Motor neuron (in vitro differentiated cells): ENCODE results near the gene GLCCI1. TPM values are rescaled to one million over a fixed set of nuclear protein-coding genes. Genes with fewer than 3 reads are reported as not detected.
A peak's percentile ranks its signal among the peaks of the same experiment; 100 is the strongest.
"Not testable (repeated sequence)": the region's sequence is repeated elsewhere in the genome, so short reads cannot be mapped to it uniquely, and the experiment has no call there.

Experiments
- ATAC-seq, 8 experiments: fragments of 200-7000 bp; cut with Tn5 transposase; replicated peaks in 6 of 8; 2 replicates each; pipeline ENCODE4 v1.8.0; 2021; ENCODE audit warnings: mild to moderate bottlenecking in 8 of 8, moderate library complexity in 8 of 8
- H3K27ac ChIP-seq, 2 donors: fragments of 250-450 bp; sonication (Bioruptor Pico); 2 replicates each; pipeline ENCODE4 v1.9.0; 2021; ENCODE audit warnings: antibody characterized with exemption in 2 of 2, mild to moderate bottlenecking in 2 of 2, moderate library complexity in 1 of 2
- H3K4me1 ChIP-seq, 2 donors: fragments of 250-450 bp; sonication (Bioruptor Pico); replicated peaks in 1 of 2; 2 replicates each; pipeline ENCODE4 v1.6.1; 2021; ENCODE audit warnings: antibody characterized with exemption in 2 of 2, mild to moderate bottlenecking in 2 of 2, moderate library complexity in 1 of 2
- H3K4me3 ChIP-seq, 5 donors: fragments of 250-450 bp; sonication (Bioruptor Pico); 2 replicates each; pipeline ENCODE4 v1.9.0; 2021; ENCODE audit warnings: antibody characterized with exemption in 5 of 5, mild to moderate bottlenecking in 5 of 5, moderate library complexity in 4 of 5
- WGBS, 10 experiments: fragments of 450-650 bp; shearing (Covaris generic); methylation state at CpG; one replicate each; pipeline ENCODE4 v1.0.0; 2022; 5-methylcytosine and 5-hydroxymethylcytosine counted together
- in situ Hi-C, 9 experiments: fragments of 400-800 bp; cut with MboI; loops; one replicate each; pipeline ENCODE4 v1.15.0; 2021; ENCODE audit warnings: low sequenced_read_pairs in 9 of 9, low pct_unique_long_range_greater_than_20kb in 2 of 9; ENCODE audit not compliant: unreplicated experiment in 9 of 9
- total RNA-seq, 8 experiments: library from RNA; unstranded; fragments of 300-600 nt; gene quantifications; 2 replicates each; pipeline versions ENCODE4 v1.2.3 to v1.2.4, GENCODE V29; 2022

The GLCCI1 gene
- total RNA-seq, 8 experiments from 2014 or later: 2.7 to 46.0 (median 22.2) TPM

DNA sequence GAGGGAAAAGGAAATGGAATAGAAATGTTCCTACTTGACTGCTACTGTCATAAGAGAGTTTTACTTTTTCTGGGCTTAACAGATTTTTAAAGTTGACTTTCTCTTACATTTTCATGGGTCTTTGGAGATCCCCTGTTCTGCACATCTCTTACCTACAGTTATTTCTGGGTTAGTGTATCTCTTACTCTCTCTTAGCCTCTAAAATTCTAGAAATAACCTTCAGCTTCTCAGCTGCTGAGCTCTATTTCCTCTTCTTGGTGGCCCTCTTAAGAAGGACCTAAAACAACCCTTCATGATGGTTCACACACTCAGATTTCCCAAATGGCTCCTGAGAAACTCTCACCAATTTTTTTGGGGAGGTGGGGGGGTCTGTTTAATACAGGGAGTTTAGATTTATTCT is 79.5 kb downstream of the GLCCI1 start:
- H3K27ac ChIP-seq, ATAC-seq, in situ Hi-C loops, H3K4me3 ChIP-seq, H3K4me1 ChIP-seq: not testable (repeated sequence)

- no peak overlapping the region for H3K27ac ChIP-seq
- H3K4me1 ChIP-seq: no peaks in the 10 kb centered on the region
- in situ Hi-C loops: no loop called here
- no peak for ATAC-seq
- H3K4me3 ChIP-seq: no peak overlapping the region
- WGBS, 10 experiments: 100% methylated on average over 1 of the region's 1 CpG; no CpG with 5 or more reads in 4 of the 10 experiments
Measured at GRCh38 chr7:8051373-8051772, 82.8 kb downstream of the GLCCI1 start.

DNA sequence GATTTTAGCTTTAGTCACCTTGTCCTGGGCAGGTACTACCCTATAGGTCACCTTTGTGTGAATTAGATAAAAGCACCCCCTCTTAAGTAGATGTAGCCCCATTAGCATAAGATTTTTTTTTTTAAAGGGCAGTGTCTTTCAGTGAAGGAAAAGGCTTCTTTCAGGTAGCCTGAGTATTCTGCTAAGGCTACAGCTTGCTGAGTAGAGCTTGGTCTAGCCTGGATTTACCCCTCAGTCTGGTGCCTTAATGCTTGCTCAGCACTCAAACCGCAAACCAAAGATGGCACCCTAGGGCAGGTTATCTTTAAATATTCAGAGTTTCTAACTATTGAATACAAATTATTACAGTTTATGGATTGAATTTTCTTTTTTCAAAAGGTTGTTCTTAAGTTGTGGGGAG is 83.4 kb downstream of the GLCCI1 start:
- in situ Hi-C loops: no loop called here
- H3K4me3 ChIP-seq: no peak overlapping the region
- 80 to 100% (median 100%) methylated on average over 1 of the region's 1 CpG; no CpG with 5 or more reads in 5 of the 10 experiments for WGBS, 10 experiments

DNA sequence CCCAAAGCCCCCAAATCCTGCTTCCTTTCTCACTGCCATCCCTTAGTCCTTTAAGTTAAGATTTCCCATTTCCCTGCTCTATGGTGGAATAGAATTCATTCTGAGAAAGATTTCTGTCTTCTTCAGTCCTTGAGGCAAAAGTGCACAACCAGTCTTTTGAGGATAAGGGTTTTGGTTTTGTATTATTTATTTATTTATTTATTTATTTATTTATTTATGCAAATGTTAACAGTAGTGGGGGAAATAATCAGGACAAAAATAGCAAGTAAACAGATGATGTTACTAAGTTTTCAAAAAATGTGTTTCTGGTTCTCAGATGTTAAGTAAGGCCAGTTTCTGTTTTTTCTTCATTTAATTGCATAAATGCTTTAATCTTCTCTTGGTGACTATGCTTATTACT is 84.2 kb downstream of the GLCCI1 start:
- Histone ChIP-seq H3K4me3 (no peak overlapping the region), H3K27ac (no peak overlapping the region), H3K4me1 (no peaks in the 10 kb centered on the region)
- no peak for ATAC-seq
- in situ Hi-C loops: no loop called here

More for the DNA sequence above, 83.4 kb downstream of the GLCCI1 start:
- no peaks in the 10 kb centered on the region for H3K4me1 ChIP-seq
- ATAC-seq: no peak
- H3K27ac ChIP-seq: no peak overlapping the region

- no peak overlapping the region for H3K27ac ChIP-seq
- in situ Hi-C loops: no loop called here
- no peak overlapping the region for H3K4me3 ChIP-seq
- H3K4me1 ChIP-seq: no peaks in the 10 kb centered on the region
- peak in 1 of 8 experiments; percentile 14 for ATAC-seq
Measured at GRCh38 chr7:8056439-8056838, 87.8 kb downstream of the GLCCI1 start.

- in situ Hi-C loops: no loop called here
- Histone ChIP-seq H3K4me1 (no peaks in the 10 kb centered on the region), H3K27ac (no peak overlapping the region), H3K4me3 (no peak overlapping the region)
- ATAC-seq: peak in 1 of 8 experiments; percentile 41
- 38 to 100% (median 100%) methylated on average over 1 of the region's 1 CpG; no CpG with 5 or more reads in 1 of the 10 experiments for WGBS, 10 experiments
Measured at GRCh38 chr7:8057566-8057965, 89.0 kb downstream of the GLCCI1 start.

DNA sequence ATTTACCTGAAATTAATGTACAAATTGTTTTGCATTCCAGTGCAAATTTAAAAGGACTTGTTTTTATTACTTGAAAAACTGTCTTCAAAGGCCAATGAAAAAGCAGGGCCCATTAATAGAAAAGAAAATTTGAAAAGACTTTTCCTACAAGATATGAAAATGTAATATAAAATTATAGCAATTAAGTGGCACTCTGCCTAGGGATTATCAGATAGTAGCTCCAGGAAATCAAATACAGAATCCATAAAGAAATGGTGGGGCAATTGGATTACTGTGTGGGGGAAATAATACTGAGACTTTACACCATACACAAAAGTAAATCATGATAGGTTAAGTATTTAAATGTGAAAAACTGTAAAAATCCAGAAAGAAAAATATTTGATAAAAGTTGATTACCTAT is 89.7 kb downstream of the GLCCI1 start:
- in situ Hi-C loops: no loop called here
- H3K27ac ChIP-seq: no peak overlapping the region
- no peak for ATAC-seq
- no peaks in the 10 kb centered on the region for H3K4me1 ChIP-seq
- no peak overlapping the region for H3K4me3 ChIP-seq

GRCh38 chr7:8058852-8059251 is 90.3 kb downstream of the GLCCI1 start:
- in situ Hi-C loops: no loop called here
- H3K4me1 ChIP-seq: no peaks in the 10 kb centered on the region
- 67 to 98% (median 84%) methylated on average over 1 to 4 of the region's 4 CpGs for WGBS, 10 experiments

DNA sequence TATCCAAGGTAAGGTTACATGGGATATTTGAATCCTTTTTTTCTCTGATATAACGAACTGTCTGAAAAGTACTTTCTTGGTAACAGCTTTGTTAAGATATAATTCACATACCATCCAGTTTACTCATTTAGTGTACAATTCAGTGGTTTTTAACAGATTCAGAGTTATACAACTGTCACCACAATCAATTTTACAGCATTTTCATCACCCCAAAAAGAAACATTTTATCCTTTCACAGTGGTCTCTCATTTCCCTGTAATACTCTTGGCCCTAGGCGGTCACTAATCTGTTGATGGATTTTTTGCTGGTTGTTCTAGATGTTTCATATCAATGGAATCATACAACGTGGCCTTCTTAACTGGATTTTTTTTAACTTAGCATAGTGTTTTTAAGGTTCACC is 91.6 kb downstream of the GLCCI1 start:
- WGBS, 10 experiments: 33 to 100% (median 94%) methylated on average over 1 to 3 of the region's 3 CpGs
- no peak for ATAC-seq
- H3K27ac ChIP-seq: no peak overlapping the region
- H3K4me3 ChIP-seq: no peak overlapping the region
- in situ Hi-C loops: no loop called here
- H3K4me1 ChIP-seq: no peaks in the 10 kb centered on the region

More at GRCh38 chr7:8058852-8059251, 90.3 kb downstream of the GLCCI1 start:
- ATAC-seq: no peak
- Histone ChIP-seq H3K4me3 (no peak overlapping the region), H3K27ac (no peak overlapping the region)

DNA sequence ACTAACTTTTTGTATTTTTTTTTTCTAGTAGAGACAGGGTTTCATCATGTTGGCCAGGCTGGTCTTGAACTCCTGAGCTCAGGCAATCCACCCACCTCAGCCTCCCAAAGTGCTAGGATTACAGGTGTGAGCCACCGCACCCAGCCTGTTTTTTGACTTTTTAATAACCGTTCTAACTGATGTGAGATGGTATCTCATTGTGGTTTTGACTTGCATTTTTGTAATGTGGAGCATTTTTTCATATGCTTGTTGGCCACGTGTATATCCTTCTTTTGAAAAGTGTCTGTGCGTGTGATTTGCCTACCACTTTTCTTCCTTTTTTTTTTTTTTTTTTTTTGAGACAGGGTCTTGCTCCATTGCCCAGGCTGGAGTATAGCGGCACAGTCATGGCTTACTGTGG is 94.7 kb downstream of the GLCCI1 start:
- WGBS, 10 experiments: 50 to 100% (median 99%) methylated on average over 1 to 5 of the region's 5 CpGs
- ATAC-seq, H3K4me1 ChIP-seq, H3K27ac ChIP-seq, H3K4me3 ChIP-seq, in situ Hi-C loops: not testable (repeated sequence)

GRCh38 chr7:8063706-8064297 is 95.2 kb downstream of the GLCCI1 start:
- in situ Hi-C loops: no loop called here
- no peak overlapping the region for H3K27ac ChIP-seq
- ATAC-seq: no peak

DNA sequence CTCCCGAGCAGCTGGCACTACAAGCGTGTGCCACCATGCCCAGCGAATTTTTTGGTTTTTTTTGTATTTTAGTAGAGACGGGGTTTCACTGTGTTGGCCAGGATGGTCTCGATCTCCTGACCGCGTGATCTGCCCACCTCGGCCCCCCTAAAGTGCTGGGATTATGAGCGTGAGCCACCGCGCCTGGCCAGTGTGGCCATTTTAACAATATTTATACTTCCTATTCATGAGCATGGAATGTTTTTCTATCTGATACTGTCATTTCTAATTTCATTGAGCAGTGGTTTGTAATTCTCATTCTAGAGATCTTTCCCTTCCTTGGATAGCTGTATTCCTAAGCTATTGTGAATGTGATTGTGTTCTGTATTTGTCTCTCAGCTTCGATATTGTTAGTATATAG is 96.2 kb downstream of the GLCCI1 start:
- H3K4me1 ChIP-seq: no peaks in the 10 kb centered on the region
- H3K27ac ChIP-seq: no peak overlapping the region
- 57 to 100% (median 92%) methylated on average over 1 to 12 of the region's 12 CpGs for WGBS, 10 experiments
- H3K4me3 ChIP-seq: no peak overlapping the region
- in situ Hi-C loops: no loop called here
- ATAC-seq: no peak

More at GRCh38 chr7:8063706-8064297, 95.2 kb downstream of the GLCCI1 start:
- H3K4me3 ChIP-seq: no peak overlapping the region
- H3K4me1 ChIP-seq: no peaks in the 10 kb centered on the region

- no peak overlapping the region for H3K4me3 ChIP-seq
- in situ Hi-C loops: no loop called here
- no peaks in the 10 kb centered on the region for H3K4me1 ChIP-seq
- WGBS, 10 experiments: 10 to 90% (median 67%) methylated on average over 1 to 2 of the region's 2 CpGs
- no peak overlapping the region for H3K27ac ChIP-seq
- ATAC-seq: peak in 2 of 8 experiments; percentile 50 to 66
Measured at GRCh38 chr7:8065356-8065813, 96.8 kb downstream of the GLCCI1 start.

- Histone ChIP-seq H3K4me3 (no peak overlapping the region), H3K27ac (no peak overlapping the region), H3K4me1 (no peaks in the 10 kb centered on the region)
- no peak for ATAC-seq
- WGBS, 10 experiments: 40 to 100% (median 74%) methylated on average over 1 to 4 of the region's 12 CpGs; no CpG with 5 or more reads in 2 of the 10 experiments
- in situ Hi-C loops: no loop called here
Measured at GRCh38 chr7:8068892-8069686, 100.5 kb downstream of the GLCCI1 start.
